Ishikawa (cell line): ENCODE results near the gene TNRC6C.

Experiments used
- NFIC ChIP-seq: IDR thresholded peaks from 2 replicates; pipeline ENCODE4 v1.6.1; 2012
- TAF1 ChIP-seq: IDR thresholded peaks from 2 replicates; pipeline ENCODE4 v1.6.1; 2012; ENCODE audit warnings: low read depth, mild to moderate bottlenecking
- ZBTB7A ChIP-seq: IDR thresholded peaks from 2 replicates; pipeline ENCODE4 v1.6.1; 2012; ENCODE audit warnings: low read depth
- TF ChIP-seq, protein P1 (sequence below): IDR thresholded peaks from 2 replicates; pipeline ENCODE4 v1.6.1; 2012; ENCODE audit warnings: low read depth, mild to moderate bottlenecking

GRCh38 chr17:78111016-78111726 is 152.7 kb downstream of the TNRC6C start:
- TF ChIP-seq NFIC = no peak
- TF ChIP-seq, protein P1, sequence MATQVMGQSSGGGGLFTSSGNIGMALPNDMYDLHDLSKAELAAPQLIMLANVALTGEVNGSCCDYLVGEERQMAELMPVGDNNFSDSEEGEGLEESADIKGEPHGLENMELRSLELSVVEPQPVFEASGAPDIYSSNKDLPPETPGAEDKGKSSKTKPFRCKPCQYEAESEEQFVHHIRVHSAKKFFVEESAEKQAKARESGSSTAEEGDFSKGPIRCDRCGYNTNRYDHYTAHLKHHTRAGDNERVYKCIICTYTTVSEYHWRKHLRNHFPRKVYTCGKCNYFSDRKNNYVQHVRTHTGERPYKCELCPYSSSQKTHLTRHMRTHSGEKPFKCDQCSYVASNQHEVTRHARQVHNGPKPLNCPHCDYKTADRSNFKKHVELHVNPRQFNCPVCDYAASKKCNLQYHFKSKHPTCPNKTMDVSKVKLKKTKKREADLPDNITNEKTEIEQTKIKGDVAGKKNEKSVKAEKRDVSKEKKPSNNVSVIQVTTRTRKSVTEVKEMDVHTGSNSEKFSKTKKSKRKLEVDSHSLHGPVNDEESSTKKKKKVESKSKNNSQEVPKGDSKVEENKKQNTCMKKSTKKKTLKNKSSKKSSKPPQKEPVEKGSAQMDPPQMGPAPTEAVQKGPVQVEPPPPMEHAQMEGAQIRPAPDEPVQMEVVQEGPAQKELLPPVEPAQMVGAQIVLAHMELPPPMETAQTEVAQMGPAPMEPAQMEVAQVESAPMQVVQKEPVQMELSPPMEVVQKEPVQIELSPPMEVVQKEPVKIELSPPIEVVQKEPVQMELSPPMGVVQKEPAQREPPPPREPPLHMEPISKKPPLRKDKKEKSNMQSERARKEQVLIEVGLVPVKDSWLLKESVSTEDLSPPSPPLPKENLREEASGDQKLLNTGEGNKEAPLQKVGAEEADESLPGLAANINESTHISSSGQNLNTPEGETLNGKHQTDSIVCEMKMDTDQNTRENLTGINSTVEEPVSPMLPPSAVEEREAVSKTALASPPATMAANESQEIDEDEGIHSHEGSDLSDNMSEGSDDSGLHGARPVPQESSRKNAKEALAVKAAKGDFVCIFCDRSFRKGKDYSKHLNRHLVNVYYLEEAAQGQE = no peak
- TF ChIP-seq ZBTB7A = no peak
- TF ChIP-seq TAF1 = no peak
